Measurements from ENCODE around the gene LDLR. TPM values are rescaled to one million over a fixed set of nuclear protein-coding genes. Genes with fewer than 3 reads are reported as not detected.

Gene LDLR
- total and polyA plus RNA-seq, 11 donors: 4.3 to 45.9 (median 19.0) TPM

- ATAC-seq: no peak
- 88 to 92% (median 91%) methylated on average over 10 of the region's 10 CpGs for WGBS, 4 donors
- peaks cover 0 to 86% (median 54%) of the 10 kb centered on the region in 9 donors for H3K36me3 ChIP-seq
Measured at GRCh38 chr19:11044431-11044830, 44.8 kb upstream of the LDLR start.

GRCh38 chr19:11045536-11045935, 43.7 kb upstream of the LDLR start:
- H3K36me3 ChIP-seq: peaks cover 0 to 81% (median 47%) of the 10 kb centered on the region in 9 donors
- WGBS, 4 donors: 96 to 99% (median 97%) methylated on average over 4 of the region's 4 CpGs
- no peak overlapping the region for H3K27ac ChIP-seq
- ATAC-seq (no peak), DNase-seq (no peak)
- H3K9me3 ChIP-seq: no peaks in the 10 kb centered on the region
- intact Hi-C loops (cut with DNase I): no loop called here
- TF ChIP-seq CTCF (IDR thresholded peaks at IDR 0.05) (no peak), POLR2A (IDR thresholded peaks at IDR 0.05) (no peak)
- H3K4me3 ChIP-seq: no peak overlapping the region
- H3K4me1 ChIP-seq: peaks cover 0 to 26% (median 0%) of the 10 kb centered on the region in 12 donors
- H3K27me3 ChIP-seq: no peaks in the 10 kb centered on the region

More at GRCh38 chr19:11044431-11044830, 44.8 kb upstream of the LDLR start:
- intact Hi-C loops (cut with DNase I): no loop called here
- no peak overlapping the region for H3K4me3 ChIP-seq
- TF ChIP-seq POLR2A (IDR thresholded peaks at IDR 0.05) (no peak), CTCF (IDR thresholded peaks at IDR 0.05) (no peak)
- H3K9me3 ChIP-seq: no peaks in the 10 kb centered on the region
- no peak for DNase-seq
- H3K4me1 ChIP-seq: peaks cover 0 to 15% (median 0%) of the 10 kb centered on the region in 12 donors
- no peak overlapping the region for H3K27ac ChIP-seq
- H3K27me3 ChIP-seq: no peaks in the 10 kb centered on the region

GRCh38 chr19:11046605-11047354, 42.5 kb upstream of the LDLR start:
- Histone ChIP-seq H3K4me1 (peaks cover 0 to 26% (median 0%) of the 10 kb centered on the region in 12 donors), H3K27ac (no peak overlapping the region), H3K9me3 (no peaks in the 10 kb centered on the region), H3K4me3 (no peak overlapping the region), H3K27me3 (no peaks in the 10 kb centered on the region), H3K36me3 (peaks cover 0 to 68% (median 38%) of the 10 kb centered on the region in 9 donors)
- ATAC-seq: no peak
- WGBS, 4 donors: 93 to 96% (median 94%) methylated on average over 14 of the region's 14 CpGs
- TF ChIP-seq POLR2A (IDR thresholded peaks at IDR 0.05) (no peak), CTCF (IDR thresholded peaks at IDR 0.05) (no peak)
- intact Hi-C loops (cut with DNase I): no loop called here
- no peak for DNase-seq

GRCh38 chr19:11047866-11048265, 41.4 kb upstream of the LDLR start:
- no peak for DNase-seq
- no peak for ATAC-seq
- 84 to 96% (median 95%) methylated on average over 4 of the region's 4 CpGs for WGBS, 4 donors
- Histone ChIP-seq H3K4me1 (peaks cover 0 to 26% (median 0%) of the 10 kb centered on the region in 12 donors), H3K27ac (no peak overlapping the region), H3K36me3 (peaks cover 0 to 57% (median 32%) of the 10 kb centered on the region in 9 donors), H3K9me3 (no peaks in the 10 kb centered on the region), H3K4me3 (no peak overlapping the region), H3K27me3 (no peaks in the 10 kb centered on the region)
- no peak for TF ChIP-seq POLR2A (IDR thresholded peaks at IDR 0.05)
- TF ChIP-seq CTCF (IDR thresholded peaks at IDR 0.05): no peak
- intact Hi-C loops (cut with DNase I): no loop called here

Measured in heart left ventricle (tissue), 16 donors.